GM18868 (cell line): Measurements from ENCODE around the gene DBF4.
"Not testable (repeated sequence)": the region's sequence is repeated elsewhere in the genome, so short reads cannot be mapped to it uniquely, and the experiment has no call there.

ENCODE experiments used
- ATAC-seq: cut with Tn5 transposase; IDR thresholded peaks from one replicate; pipeline ENCODE4 v1.9.1; 2021; ENCODE audit warnings: mild to moderate bottlenecking, moderate library complexity; ENCODE audit not compliant: unreplicated experiment

DBF4 gene, protein sequence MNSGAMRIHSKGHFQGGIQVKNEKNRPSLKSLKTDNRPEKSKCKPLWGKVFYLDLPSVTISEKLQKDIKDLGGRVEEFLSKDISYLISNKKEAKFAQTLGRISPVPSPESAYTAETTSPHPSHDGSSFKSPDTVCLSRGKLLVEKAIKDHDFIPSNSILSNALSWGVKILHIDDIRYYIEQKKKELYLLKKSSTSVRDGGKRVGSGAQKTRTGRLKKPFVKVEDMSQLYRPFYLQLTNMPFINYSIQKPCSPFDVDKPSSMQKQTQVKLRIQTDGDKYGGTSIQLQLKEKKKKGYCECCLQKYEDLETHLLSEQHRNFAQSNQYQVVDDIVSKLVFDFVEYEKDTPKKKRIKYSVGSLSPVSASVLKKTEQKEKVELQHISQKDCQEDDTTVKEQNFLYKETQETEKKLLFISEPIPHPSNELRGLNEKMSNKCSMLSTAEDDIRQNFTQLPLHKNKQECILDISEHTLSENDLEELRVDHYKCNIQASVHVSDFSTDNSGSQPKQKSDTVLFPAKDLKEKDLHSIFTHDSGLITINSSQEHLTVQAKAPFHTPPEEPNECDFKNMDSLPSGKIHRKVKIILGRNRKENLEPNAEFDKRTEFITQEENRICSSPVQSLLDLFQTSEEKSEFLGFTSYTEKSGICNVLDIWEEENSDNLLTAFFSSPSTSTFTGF

GRCh38 chr7:87876040-87876868 is at the start of gene DBF4, which contains the start of gene SLC25A40:
DBF4 (plus strand) TSS chr7:87876493; CDS start chr7:87876733, 240 bp downstream.
SLC25A40 (minus strand) TSS chr7:87876360; CDS start chr7:87858727, 17,633 bp downstream.
- peak; percentile 89 for ATAC-seq

GRCh38 chr7:87828383-87828782 is 47.9 kb upstream of the DBF4 start:
- ATAC-seq, result not testable (repeated sequence)

GRCh38 chr7:87831097-87831496 is 45.2 kb upstream of the DBF4 start:
- ATAC-seq, result no peak

DNA sequence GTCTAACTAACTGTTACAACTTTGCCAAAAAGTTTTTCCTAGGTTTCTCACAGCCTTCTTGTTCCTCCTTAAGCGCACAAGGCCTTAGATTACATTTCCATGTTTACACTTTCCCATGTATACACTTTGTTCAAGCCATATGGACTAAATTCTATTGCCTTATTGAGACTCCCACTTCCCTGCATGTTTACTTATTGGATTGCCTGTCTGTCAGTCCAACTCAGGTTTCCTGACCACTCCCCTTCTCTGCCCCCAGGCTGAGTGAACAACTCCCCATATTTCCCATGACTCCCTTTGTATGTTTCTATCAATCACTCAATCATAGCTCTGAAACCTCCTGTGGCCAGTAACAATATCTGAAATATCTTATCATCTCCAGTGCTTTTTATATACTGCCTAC is 43.2 kb upstream of the DBF4 start:
- ATAC-seq, result no peak

GRCh38 chr7:87837597-87837996 is 38.7 kb upstream of the DBF4 start:
- ATAC-seq, result no peak

DNA sequence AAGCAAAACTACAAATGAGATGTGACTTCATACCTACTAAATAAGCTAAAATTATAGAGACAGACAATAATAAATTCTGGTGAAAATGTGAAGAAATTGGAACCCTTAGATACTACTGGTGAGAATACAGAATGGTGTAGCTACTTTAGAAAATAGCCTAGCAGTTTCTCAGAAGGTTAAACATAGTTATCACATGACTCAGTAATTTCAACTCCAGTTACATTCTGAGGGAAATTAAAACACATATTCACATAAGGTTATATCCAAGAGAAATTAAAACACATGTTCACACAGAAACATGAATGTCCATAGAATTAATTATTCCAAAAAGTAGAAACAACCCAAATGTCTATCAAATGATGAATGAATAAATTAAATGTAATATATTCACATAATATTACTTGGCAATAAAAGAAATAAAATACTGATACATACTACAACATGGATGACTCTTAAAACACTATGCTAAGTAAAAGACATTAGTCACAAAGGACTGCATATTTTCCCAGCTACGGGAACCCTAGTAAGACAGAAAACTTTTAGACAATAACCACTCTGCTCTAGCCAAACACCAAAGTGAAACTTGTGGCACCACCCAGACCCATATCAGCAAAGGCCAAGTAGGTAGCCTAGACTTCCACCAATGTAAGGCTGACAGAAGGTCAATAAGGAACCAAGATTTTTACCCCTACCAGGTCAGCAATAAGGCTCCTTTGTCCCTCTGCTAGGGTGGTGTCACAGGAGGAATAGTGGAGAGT is 25.3 kb upstream of the DBF4 start:
- peak; percentile 62 for ATAC-seq

- no peak for ATAC-seq
Measured at GRCh38 chr7:87852306-87852705, 24.0 kb upstream of the DBF4 start.

GRCh38 chr7:87853237-87853864 is 22.9 kb upstream of the DBF4 start:
- no peak for ATAC-seq

- no peak for ATAC-seq
Measured at GRCh38 chr7:87858417-87859100, 17.7 kb upstream of the DBF4 start.

GRCh38 chr7:87866089-87866488 is 10.2 kb upstream of the DBF4 start:
- no peak for ATAC-seq

- ATAC-seq, result not testable (repeated sequence)
Measured at GRCh38 chr7:87866533-87866932, 9.8 kb upstream of the DBF4 start.

GRCh38 chr7:87870471-87870870 is 5.8 kb upstream of the DBF4 start:
- no peak for ATAC-seq

GRCh38 chr7:87872346-87872745 is 3.9 kb upstream of the DBF4 start:
- no peak for ATAC-seq

DNA sequence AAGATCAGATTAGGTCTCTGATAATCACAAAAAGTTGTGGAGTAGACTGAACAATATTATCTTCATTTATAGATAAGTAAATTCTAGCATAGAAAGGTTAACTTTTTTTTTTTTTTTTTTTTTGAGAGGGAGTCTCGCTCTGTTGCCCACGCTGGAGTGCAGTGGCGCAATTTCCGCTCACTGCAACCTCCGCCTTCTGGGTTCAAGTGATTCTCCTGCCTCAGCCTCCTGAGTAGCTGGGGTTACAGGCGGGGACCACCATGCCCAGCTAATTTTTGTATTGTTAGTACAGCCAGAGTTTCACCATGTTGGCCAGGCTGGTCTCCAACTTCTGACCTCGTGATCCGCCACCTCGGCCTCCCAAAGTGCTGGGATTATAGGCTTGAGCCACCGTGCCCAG is 3.0 kb upstream of the DBF4 start:
- ATAC-seq, result not testable (repeated sequence)

- no peak for ATAC-seq
Measured at GRCh38 chr7:87874066-87874465, 2.2 kb upstream of the DBF4 start.

GRCh38 chr7:87875151-87876039 is 898 bp upstream of the DBF4 start:
- peak; percentile 10 for ATAC-seq

GRCh38 chr7:87876869-87877234 is 559 bp downstream of the DBF4 start:
- no peak for ATAC-seq

DNA sequence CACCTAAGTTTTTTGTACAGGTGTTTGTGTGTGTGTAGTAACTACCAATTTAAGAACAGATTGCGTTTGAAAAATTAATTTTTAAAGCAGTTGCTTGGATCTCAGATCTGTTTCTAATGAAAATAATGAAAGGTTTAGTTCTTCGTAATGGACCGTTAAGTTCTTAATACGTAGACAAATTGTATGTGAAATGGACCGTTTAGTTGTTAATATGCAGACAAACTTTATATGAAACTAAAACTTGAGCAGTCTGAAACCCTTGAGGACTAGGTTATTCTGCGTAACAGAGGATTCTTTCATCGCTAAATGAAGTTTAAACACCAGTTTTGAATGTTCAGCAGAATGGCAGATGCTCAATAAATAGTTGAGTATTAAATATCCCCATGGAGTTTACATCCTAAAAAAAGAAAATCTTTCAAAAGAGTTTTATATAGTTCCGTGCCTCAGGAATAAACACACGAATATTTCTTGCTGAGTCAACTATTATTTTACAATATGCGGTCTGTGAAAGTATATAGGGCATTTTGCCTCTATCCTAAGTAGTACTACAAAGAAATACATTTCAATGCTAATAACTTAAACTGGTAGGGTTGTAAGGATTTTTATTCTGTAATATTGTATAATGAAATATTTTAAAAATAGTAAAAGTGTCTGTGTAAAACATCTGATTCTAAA is 1.2 kb downstream of the DBF4 start:
- ATAC-seq, result no peak
